Brain pericyte (primary cell): ENCODE data around the gene ALKBH3.

Experiments
- DNase-seq: peaks from one replicate; pipeline ENCODE4 v3.0.0-alpha.2; 2012; ENCODE audit warnings: low read depth, low spot score

ALKBH3 gene

DNA sequence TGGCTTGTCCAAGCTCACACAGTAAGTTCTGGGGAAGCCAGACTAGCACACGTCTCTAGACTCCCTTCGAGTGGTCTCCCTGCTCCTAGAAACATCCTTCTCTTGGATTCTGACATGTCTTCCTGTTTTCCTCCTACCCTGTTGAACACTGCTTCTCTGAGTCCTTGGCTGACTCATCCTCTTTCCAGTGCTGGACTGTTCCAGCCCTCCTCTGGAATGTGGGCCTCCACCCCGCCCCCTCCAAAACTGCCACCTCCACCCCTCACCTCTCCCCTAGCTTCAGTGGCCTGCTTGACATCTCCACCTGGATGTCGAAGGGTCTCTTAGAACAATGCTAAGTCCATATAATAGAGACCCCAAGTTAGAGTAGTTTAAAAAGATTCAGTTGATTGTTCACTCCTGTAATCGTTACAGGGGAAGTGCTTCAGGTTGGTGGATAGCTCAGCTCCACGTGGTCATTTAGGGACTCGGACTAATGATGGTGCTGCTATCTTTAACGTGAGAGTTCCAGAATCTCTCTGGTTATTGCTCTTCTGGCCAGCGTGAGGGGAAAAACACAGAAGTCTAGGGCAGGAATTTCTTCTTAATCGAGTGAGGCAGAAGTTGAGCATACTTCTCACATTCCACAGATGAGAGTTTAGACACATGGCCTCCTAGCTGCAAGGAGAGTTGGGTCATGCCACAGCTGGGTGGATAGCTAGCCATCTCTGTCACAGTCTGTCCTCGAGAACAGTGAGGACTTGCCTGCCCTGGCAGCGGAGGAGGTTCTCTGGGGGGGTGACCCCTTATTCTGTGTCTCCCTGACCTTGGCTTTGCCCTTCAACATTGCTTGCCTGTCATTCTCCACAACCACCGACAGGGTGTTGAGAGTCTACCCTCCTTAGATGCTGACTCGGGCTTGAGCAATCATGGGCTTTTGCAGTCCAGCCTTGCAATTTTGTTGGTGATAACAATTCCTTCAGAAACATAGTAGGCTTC lies 57.1 kb downstream of the ALKBH3 start:
- DNase-seq, result no peak

DNA sequence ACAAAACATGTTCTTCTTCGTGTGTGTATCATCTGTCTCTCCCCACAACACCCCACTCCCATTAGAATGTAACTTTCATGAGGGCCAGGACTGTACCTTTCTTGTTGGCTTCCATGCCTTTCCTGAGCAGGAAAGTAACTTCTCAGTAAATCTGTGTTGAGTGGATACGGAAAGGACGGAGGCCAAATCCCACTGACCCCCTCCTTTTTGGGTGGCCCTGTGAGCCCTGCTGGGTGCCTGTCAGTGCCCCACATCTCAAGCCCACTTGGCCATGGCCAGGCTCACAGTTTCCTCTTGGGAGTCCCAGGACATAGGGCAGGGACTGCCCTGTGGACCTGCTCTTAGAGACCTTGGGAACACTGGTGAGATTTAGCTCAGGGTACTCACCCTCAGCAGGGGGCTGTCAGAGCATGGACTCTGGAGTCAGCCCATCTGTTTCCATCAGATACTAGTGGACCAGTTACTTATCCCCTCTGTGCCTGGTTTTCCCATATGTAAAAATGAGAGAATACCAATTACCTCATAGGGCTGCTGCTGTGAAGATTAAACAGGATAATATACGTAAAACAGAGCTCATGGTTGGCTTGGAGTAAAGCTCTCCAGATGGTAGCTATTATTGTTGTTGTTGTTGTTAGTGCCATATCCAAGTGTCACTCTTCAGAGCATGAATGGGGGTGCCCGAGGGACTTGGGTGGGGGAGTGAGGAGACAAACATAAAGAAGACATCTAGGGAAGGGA lies 60.8 kb downstream of the ALKBH3 start:
- no peak for DNase-seq

- no peak for DNase-seq
These were observed 62.2 kb downstream of the ALKBH3 start for GRCh38 chr11:43942662-43943371.

- DNase-seq, result no peak
These were observed 62.8 kb downstream of the ALKBH3 start for GRCh38 chr11:43943372-43943930.

GRCh38 chr11:43943931-43944751 lies 63.5 kb downstream of the ALKBH3 start:
- no peak for DNase-seq

GRCh38 chr11:43944761-43945311 lies 64.2 kb downstream of the ALKBH3 start:
- DNase-seq, result no peak

GRCh38 chr11:43947003-43947500 lies 66.4 kb downstream of the ALKBH3 start:
- no peak for DNase-seq

- no peak for DNase-seq
These were observed 67.2 kb downstream of the ALKBH3 start for GRCh38 chr11:43947815-43948214.

DNA sequence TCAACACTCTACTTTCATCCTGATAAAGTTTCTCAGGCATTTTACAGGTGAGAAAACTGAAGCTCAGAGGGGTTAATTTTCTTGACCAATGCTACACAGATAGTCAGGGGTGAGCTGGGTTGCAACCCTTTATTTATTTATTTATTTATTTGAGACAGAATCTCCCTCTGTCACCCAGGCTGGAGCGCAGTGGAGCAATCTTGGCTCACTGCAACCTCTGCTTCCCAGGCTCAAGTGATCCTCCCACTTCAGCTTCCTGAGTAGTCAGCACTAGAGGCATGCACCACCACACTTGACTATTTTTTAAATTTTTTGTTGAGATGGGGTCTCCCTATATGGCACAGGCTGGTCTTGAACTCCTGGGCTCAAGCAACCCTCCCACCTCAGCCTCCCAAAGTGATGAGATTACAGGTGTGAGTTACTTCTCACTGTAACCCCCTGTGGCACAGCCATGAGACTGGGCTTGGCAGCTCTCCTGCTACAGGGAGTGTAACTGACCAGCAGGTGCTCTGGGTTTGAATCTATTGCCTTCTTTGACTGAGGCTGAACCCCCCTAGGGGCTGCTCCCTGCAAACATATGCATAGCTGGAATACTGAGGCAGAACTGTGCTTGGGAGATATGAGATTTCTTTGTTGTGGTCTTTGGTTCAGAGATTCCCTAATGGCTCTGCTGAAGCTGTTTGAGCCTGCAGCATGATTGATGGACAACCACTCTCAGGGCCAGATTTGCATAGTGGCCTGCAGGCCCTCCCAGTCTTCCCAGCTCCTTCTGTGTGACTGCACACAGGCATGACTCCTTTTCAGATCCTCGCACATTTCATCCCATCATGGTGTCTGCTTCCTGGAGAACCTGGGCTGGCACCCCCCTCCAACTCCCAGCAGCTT lies 68.0 kb downstream of the ALKBH3 start:
- no peak for DNase-seq

- DNase-seq, result no peak
These were observed 69.8 kb downstream of the ALKBH3 start for GRCh38 chr11:43950311-43950855.

GRCh38 chr11:43951231-43951630 lies 70.6 kb downstream of the ALKBH3 start:
- no peak for DNase-seq

DNA sequence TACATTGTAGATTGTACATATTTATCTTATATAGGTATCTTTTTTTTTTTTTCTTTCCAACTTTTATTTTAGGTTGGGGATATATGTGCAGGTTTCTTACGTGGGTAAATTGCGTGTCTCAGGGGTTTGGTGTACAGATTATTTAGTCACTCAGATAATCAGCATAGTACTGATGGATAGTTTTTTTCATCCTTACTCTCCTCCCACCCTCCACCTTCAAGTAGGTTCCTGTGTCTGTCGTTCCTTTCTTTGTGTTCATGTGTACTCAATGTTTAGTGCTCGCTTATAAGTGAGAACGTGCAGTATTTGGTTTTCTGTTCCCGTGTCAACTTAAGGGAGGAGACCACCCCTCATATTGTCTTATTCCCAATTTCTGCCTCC lies 71.4 kb downstream of the ALKBH3 start:
- no peak for DNase-seq

DNA sequence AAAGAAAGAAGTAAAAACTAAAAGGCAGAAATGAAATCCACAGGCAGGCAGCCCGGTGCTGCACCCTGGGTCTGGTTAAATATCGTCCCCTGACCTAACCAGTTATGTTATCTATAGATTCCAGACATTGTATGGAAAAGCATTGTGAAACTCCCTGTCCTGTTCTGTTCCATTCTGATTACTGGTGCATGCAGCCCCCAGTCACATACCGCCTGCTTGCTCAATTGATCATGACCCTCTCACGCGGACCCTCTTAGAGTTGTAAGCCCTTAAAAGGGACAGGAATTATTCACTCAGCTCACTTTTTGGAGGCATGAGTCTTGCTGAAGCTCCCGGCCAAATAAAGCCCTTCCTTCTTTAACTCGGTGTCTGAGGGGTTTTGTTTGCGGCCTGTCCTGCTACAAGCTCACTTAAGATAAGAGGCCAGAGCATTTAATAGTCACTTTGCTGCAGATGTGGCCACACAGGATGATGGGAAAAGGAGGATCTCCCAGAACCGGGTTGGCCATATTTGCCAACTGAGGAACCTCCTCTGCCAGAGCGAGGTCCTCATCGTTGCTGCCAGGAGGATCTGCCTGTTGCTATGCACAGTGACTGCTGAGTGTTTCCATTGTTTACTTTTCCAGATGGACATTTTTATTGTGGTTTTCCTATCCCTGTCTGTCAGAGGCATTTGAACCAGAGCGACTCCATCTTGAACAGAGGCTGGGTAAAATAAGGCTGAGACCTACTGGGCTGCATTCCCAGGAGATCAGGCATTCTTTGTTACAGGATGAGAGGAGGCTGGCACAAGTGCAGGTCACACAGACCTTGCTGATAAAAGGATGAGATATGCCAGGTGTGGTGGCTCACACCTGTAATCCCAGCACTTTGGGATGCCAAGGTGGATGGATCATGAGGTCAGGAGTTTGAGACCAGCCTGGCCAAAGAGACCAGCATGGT lies 72.0 kb downstream of the ALKBH3 start:
- DNase-seq, result no peak

DNA sequence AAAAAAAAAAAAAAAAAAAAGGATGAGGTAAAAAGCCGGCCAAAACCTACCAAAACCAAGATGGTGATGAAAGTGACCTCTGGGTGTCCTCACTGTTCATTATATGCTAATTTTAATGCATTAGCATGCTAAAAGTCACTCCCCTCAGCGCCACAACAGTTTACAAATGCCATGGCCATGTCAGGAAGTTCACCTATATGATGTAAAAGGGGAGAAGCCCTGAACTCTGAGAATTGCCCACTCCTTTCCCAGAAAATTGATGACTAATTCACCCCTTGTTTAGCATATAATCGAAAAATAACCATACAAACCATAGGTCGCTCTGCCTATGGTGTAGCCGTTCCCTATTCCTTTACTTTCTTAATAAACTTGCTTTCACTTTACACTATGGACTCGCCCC lies 72.9 kb downstream of the ALKBH3 start:
- DNase-seq, result no peak

DNA sequence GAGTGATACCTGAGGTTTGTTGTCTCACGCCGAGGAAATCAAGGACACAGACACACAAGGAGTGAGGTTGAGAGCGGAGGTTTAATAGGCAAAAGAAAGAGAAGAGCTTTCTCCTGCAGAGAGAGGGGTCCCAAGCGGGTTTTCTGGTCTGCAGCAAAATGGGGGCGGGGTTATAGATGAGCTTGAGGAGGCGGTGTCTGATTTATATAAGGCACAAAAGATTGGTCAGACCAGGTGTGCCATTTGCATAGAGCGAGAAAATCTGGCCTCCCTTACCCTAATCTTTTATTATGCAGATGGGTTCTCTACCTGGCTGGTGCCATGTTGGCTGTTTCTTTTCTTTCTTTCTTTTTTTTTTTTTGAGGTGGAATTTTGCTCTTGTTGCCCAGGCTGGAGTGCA lies 73.6 kb downstream of the ALKBH3 start:
- DNase-seq, result no peak

DNA sequence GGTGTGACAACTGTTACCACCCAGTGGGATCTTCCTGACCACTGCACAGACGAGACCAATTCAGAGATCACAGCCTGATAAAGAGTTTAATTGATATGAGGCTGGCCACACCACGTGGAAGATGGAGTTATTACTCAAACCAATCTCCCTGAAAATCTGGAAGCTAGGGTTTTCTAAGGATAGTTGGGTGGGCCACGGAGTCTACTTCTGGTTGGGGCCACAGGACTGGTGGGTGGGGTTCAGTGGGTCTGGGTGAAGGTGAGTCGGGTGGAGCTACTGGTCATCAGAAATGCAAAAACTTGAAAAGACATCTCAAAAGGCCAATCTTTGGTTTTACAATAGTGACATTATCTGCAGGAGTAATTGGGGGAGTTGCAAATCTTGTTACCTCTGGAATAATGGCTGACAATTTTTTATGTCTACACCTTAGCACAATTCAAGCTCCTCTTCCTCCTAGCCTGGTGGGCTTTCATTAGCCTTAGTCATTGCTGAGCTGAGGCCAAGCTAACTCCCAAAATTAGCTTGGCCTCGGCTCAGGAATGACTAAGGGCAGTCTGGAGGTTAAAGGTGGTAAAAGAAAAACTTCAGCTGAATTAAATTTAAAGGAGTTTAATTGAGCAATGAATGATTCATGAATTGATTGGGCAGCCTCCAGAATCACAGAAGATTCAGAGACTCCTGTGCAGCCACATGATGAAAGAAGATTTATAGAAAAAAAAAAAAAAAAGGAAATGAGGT lies 74.9 kb downstream of the ALKBH3 start:
- DNase-seq, result no peak

GRCh38 chr11:43957571-43957970 lies 76.9 kb downstream of the ALKBH3 start:
- no peak for DNase-seq
